RWPE1 (cell line): ENCODE measurements around the gene PCDHGA2.
A peak's percentile ranks its signal among the peaks of the same experiment; 100 is the strongest.
"Not testable (repeated sequence)": the region's sequence is repeated elsewhere in the genome, so short reads cannot be mapped to it uniquely, and the experiment has no call there.

Source experiments
- CTCF ChIA-PET: fragments of 350-600 bp; sonication (Branson Sonifier 250); formaldehyde crosslinking; extraction: SDS; loops from one replicate; lab custom pipeline; 2021; lab: Yijun Ruan, JAX
- POLR2A ChIA-PET: fragments of 400-600 bp; formaldehyde crosslinking; extraction: SDS; loops from one replicate; lab custom pipeline; 2020; ENCODE audit warnings: antibody characterized with exemption; ENCODE audit not compliant: low non-redundant PET; lab: Yijun Ruan, JAX
- DNase-seq: peaks from one replicate; pipeline ENCODE4 v3.0.0; 2012; ENCODE audit warnings: low spot score
- H3K27ac ChIP-seq: fragments of 450-650 bp; 2 replicates; pipeline ENCODE4 v1.5.1; 2017
- CTCF ChIP-seq: fragments of 450-650 bp; conservative IDR thresholded peaks from 2 replicates; pipeline ENCODE4 v1.5.1; 2017; ENCODE audit warnings: low read depth, mild to moderate bottlenecking

PCDHGA2 gene

DNA sequence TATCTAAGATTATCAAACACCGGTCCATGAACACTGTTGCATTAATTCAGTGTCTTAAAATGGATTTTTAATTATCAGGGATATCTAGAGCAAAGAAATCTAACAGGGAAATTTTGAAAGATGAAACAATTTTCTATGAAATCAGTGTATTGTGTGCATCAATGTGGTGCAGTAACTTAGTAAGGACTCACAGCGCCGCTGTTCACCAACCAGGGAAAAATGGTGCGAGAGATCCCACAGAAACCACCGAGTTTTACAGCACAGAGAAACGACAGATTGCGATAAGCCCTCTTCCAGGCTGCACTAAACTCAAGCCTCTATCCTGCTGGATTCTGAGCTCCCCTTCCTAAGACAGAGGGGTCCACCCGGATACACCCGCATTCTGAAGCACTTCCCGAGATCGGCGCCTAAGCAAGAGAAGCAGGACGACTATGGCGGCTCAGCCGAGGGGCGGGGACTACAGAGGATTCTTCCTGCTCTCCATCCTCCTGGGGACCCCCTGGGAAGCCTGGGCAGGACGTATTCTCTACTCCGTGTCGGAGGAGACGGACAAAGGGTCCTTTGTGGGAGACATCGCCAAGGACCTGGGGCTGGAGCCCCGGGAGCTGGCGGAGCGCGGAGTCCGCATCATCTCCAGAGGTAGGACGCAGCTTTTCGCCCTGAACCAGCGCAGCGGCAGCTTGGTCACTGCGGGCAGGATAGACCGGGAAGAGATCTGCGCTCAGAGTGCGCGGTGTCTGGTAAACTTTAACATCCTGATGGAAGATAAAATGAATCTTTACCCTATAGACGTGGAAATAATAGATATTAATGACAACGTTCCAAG is 44.1 kb downstream of the PCDHGA2 start, which contains the start of gene PCDHGA7:
TSS of gene PCDHGA7 (plus strand) at position 274 of the 826 bp plus-strand sequence. CDS start at position 432, 158 bp downstream.
- CTCF ChIA-PET = interaction anchor here (0.5 to 1.3 kb wide), 5 partner anchors 14 to 185 kb away, joined by 3 to 6 read pairs (median 3); partner anchors contain the start of genes PCDHGA10 and PCDHGB1

GRCh38 chr5:141383345-141383744 is 44.8 kb downstream of the PCDHGA2 start:
- CTCF ChIA-PET = interaction anchor here (0.6 to 1.3 kb wide), 3 partner anchors 29 to 184 kb away, joined by 3 to 6 read pairs (median 3); partner anchors contain the start of genes PCDHGA10 and PCDHGB1
- DNase-seq = no peak
- no peak overlapping the region for H3K27ac ChIP-seq
- POLR2A ChIA-PET = interaction anchor here (0.5 kb wide), 1 partner anchor 154 kb away, joined by 4 read pairs; no protein-coding TSS in a partner anchor
- TF ChIP-seq CTCF = no peak

More for the DNA sequence above, 44.1 kb downstream of the PCDHGA2 start, which contains the start of gene PCDHGA7:
- peak; percentile 61 for TF ChIP-seq CTCF
- peak; percentile 43 for DNase-seq
- POLR2A ChIA-PET = no interaction called here
- no peak within 1 kb of the TSS for H3K27ac ChIP-seq

- CTCF ChIA-PET = interaction anchor here (0.6 kb wide), 1 partner anchor 176 kb away, joined by 5 read pairs; no protein-coding TSS in a partner anchor
Observed at GRCh38 chr5:141384471-141385267, 46.1 kb downstream of the PCDHGA2 start.

GRCh38 chr5:141387557-141388311 is 49.2 kb downstream of the PCDHGA2 start, which contains the start of gene PCDHGB4:
Gene PCDHGB4 (plus strand): TSS chr5:141387698. CDS start chr5:141387885, 187 bp downstream.
- H3K27ac ChIP-seq, POLR2A ChIA-PET, DNase-seq: not testable (repeated sequence)
- CTCF ChIA-PET = interaction anchor here (0.6 to 2.0 kb wide), 6 partner anchors 10 to 1799 kb away, joined by 3 to 9 read pairs (median 4); partner anchors contain the start of gene PCDHGB5
- TF ChIP-seq CTCF = peak; percentile 69

More at GRCh38 chr5:141384471-141385267, 46.1 kb downstream of the PCDHGA2 start:
- POLR2A ChIA-PET = no interaction called here
- no peak for DNase-seq
- no peak overlapping the region for H3K27ac ChIP-seq
- no peak for TF ChIP-seq CTCF

DNA sequence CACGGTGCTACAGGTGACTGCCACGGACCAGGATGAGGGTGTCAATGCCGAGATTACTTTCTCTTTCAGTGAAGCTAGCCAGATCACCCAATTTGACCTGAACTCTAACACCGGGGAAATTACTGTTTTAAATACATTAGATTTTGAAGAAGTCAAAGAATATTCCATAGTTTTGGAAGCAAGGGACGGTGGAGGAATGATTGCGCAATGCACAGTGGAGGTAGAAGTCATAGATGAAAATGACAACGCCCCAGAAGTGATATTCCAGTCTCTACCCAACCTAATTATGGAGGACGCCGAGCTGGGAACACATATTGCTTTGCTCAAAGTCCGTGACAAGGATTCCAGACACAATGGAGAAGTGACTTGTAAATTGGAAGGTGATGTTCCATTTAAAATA is 50.1 kb downstream of the PCDHGA2 start:
- ChIA-PET CTCF (interaction anchor here (0.7 kb wide), 2 partner anchors 169 to 1439 kb away, joined by 3 to 4 read pairs; no protein-coding TSS in a partner anchor), POLR2A (no interaction called here)
- TF ChIP-seq CTCF = no peak
- no peak for DNase-seq
- H3K27ac ChIP-seq = no peak overlapping the region
